Islet of Langerhans (tissue), 1 donor: Measurements from ENCODE around the gene IKZF2.

ENCODE experiments used
- FAIRE-seq: peaks from one replicate; lab custom pipeline; 2011; peaks lifted over from hg19 to GRCh38; lab: Jason Lieb, UNC

Gene IKZF2

DNA sequence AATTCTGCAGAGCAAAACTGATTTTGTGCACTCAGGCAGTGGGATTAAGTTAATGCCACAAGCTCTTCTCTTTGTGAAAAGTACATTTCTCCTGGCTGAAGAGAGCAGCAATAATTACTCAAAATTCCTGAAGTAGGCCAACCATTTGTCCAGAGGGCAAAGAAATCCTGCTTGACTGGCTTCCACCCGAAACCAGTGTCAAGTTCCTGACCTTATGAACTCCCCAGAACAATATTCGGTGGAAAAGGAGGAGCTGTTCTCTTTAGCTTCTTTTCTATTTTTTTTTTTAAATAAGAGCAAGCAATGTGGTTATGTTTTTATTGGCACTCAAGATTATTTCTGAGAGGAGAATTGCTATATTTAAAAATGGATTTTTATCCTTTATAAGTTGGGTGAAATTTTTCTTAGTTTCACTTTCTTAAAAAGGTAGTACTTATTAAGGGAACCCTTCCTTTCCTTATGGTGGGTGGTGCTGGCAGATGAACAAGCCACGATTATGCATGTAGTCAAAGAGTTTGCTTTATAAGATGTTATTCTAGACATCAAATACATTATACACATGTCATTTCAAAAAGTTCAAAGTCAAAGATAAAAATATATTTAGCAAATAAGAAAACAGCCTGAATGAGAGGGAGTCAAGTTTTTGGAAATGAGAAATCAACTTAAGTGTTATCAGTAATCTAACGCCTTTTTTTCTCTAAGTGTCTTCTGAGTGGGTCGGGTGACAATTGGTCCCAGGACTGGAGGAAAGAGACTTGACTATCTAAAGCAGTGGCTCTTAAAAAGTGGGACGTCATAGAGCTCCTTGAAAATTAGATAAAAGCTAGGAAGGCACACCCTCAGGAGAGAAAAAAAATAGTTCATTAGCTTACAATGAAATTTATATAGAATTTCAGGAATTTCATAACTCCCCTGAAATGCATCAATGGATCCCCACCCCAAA lies 194.5 kb downstream of the IKZF2 start:
- FAIRE-seq, result peak; percentile 56

DNA sequence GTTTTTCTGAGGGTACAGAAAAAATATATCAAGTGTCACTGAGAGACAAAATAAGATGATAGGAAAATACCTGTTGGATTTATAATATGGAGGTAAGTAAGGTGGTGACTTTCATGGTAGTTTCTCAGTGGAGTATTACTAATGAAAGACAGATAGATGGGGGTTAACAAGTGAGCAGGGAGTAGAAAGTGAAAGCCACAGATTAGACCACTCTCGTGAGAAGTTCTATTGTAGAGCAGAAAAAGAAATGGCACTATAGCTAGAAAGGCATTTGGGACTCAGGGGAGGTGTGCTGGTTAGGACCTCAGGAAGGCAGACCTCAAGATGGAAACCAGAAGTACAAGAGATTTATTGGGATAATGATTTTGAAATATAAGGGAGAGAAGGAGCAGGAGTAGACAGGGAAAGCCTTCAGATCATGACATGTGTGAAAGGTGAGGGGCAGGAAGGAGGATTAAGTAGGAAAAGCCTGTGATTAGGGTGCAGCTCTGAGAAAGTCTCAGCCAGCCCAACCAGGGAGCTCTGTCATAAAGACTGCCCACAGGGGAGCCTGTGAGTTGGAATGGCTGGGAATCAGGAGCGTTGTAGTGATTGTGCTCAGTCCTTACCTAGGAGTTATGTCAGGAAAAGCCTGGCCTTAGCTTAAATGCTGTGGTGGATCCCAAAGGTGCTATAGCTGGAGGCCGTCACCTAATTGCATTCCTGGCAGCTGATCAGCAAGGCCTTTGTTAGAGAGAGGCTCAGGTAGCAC lies 198.1 kb downstream of the IKZF2 start:
- no peak for FAIRE-seq

DNA sequence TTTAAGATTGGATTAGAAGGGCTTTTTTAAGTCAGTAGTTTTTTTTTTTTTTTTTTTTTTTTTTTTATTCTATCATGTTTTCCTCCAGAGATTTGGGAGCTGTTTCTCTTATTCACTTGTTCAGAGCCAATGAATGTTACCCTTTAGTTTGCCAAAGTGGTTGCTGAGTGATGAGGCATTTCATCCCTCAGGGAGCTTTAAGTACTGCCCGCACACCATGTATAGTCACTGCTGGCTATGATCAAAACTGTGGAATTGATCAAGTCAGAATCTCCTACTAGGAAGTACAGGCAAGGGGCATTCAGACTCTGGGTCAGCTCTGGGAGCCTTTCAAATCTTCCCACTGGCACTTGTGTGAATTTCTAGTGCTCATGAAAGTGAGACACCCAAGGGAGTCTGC lies 201.6 kb downstream of the IKZF2 start:
- peak; percentile 27 for FAIRE-seq
